ENCODE results near the gene WNT3A.

The WNT3A gene

GRCh38 chr1:228081578-228082213 is 74.9 kb downstream of the WNT3A start:
- peak overlapping the region; percentile 81 for H3K4me3 ChIP-seq (ENCODE audit: low read length)
- DNase-seq (ENCODE audit: low read depth) = no peak
- no peak for TF ChIP-seq CTCF (IDR thresholded peaks at IDR 0.05; ENCODE audit: insufficient read depth, low read depth, low read length, missing control alignments)

GRCh38 chr1:228082214-228082917 is 75.6 kb downstream of the WNT3A start, which contains the start of gene ARF1:
Gene ARF1 (plus strand): TSS chr1:228082708. CDS start chr1:228097115, 14,407 bp downstream.
- H3K4me3 ChIP-seq (ENCODE audit: low read length) = peak within 1 kb of the TSS; percentile 95
- peak; percentile 94 for DNase-seq (ENCODE audit: low read depth)
- TF ChIP-seq CTCF (IDR thresholded peaks at IDR 0.05; ENCODE audit: insufficient read depth, low read depth, low read length, missing control alignments) = no peak

GRCh38 chr1:228082918-228083870 is 76.4 kb downstream of the WNT3A start:
- TF ChIP-seq CTCF (IDR thresholded peaks at IDR 0.05; ENCODE audit: insufficient read depth, low read depth, low read length, missing control alignments) = no peak
- DNase-seq (ENCODE audit: low read depth) = peak; percentile 39
- peak overlapping the region; percentile 95 for H3K4me3 ChIP-seq (ENCODE audit: low read length)

- no peak for TF ChIP-seq CTCF (IDR thresholded peaks at IDR 0.05; ENCODE audit: insufficient read depth, low read depth, low read length, missing control alignments)
- H3K4me3 ChIP-seq (ENCODE audit: low read length) = peak overlapping the region; percentile 95
- no peak for DNase-seq (ENCODE audit: low read depth)
Observed at GRCh38 chr1:228083871-228084278, 77.1 kb downstream of the WNT3A start.

- peak; percentile 86 for DNase-seq (ENCODE audit: low read depth)
- peak overlapping the region; percentile 95 for H3K4me3 ChIP-seq (ENCODE audit: low read length)
- TF ChIP-seq CTCF (IDR thresholded peaks at IDR 0.05; ENCODE audit: insufficient read depth, low read depth, low read length, missing control alignments) = no peak
Observed at GRCh38 chr1:228084325-228084724, 77.5 kb downstream of the WNT3A start.

GRCh38 chr1:228084797-228085196 is 78.0 kb downstream of the WNT3A start:
- peak overlapping the region; percentile 95 for H3K4me3 ChIP-seq (ENCODE audit: low read length)
- TF ChIP-seq CTCF (IDR thresholded peaks at IDR 0.05; ENCODE audit: insufficient read depth, low read depth, low read length, missing control alignments) = no peak
- no peak for DNase-seq (ENCODE audit: low read depth)

Data from epithelial cell of esophagus (primary cell).